ENCODE data around the gene CGB3.

The CGB3 gene

DNA sequence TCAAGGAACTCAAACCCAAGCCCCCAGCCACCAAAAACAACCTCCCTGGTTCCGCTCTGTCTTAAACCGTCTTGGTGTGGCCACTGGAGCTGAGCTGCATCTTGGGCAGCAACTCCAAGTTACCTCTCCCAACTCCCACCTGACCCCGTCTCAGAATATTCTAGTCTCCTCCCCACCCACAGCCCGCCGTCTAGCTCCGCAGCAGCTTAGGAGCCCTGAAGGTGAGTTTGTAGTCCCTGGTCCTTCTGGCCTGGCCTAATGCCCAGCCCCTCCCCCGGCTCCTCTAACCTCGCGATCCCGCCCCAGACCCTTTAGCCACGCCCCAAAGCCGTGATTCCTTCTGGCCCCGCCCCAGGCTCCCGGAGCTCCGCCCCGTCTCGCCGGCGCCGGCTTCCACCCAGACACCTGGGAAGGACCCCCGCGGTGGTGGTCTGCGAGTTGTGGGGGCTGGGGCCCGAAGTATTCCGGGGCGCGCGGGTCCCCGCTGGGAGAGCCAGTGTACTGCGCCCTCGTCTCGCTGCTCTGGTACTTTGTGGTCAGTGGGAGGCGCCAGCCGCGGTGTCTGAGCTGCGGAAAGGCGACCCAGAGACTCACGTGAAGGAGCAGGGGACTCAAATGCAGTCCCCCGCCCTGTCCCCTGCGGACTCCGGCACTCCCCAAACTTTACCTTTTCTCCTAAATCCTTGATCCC is 4.7 kb downstream of the CGB3 start:
- H3K4me1 ChIP-seq (ENCODE audit: control insufficient read depth, insufficient read depth, low read length): peaks cover 8% of the 10 kb centered on the region
- no peak overlapping the region for H3K27ac ChIP-seq (ENCODE audit: extremely low read depth, low read depth, low read length)
- ChIA-PET CTCF (interaction anchor here (0.6 to 3.1 kb wide), 13 partner anchors 11 to 111 kb away, joined by 3 to 26 read pairs (median 5); partner anchors contain the start of genes GYS1 and RUVBL2), POLR2A (interaction anchor here (1.0 to 3.4 kb wide), 5 partner anchors 20 to 48 kb away, joined by 3 to 20 read pairs (median 5); partner anchors contain the start of genes GYS1 and RUVBL2)
- peaks cover 3 to 21% of the 10 kb centered on the region in 2 experiments; a peak in 2 of 3 replicates for H3K36me3 ChIP-seq (ENCODE audit: control insufficient read depth in 2 of 2, insufficient read depth in 1 of 2, low read length in 2 of 2)
- H3K4me3 ChIP-seq (ENCODE audit: low read depth, low read length): no peak overlapping the region
- H3K9me3 ChIP-seq (ENCODE audit: control insufficient read depth, insufficient read depth, low read depth, low read length): no peaks in the 10 kb centered on the region
- TF ChIP-seq ZNF768 (tag by site-specific recombination; IDR thresholded peaks at IDR 0.05): no peak
- no peak for TF ChIP-seq ZNF639 (tag by site-specific recombination; IDR thresholded peaks at IDR 0.05)
- TF ChIP-seq KLF1 (tag by site-specific recombination; IDR thresholded peaks at IDR 0.05): peak; percentile 28; the same call in 1 of the 2 replicates
- TF ChIP-seq WT1 (tag by site-specific recombination; IDR thresholded peaks at IDR 0.05): no peak
- no peak for TF ChIP-seq ZNF202 (tag by site-specific recombination; IDR thresholded peaks at IDR 0.05; ENCODE audit: borderline replicate concordance)
- TF ChIP-seq ZNF837 (tag by site-specific recombination; IDR thresholded peaks at IDR 0.05): no peak
- TF ChIP-seq ZNF302 (tag by site-specific recombination; IDR thresholded peaks at IDR 0.05; ENCODE audit: low read depth): no peak
- TF ChIP-seq ZNF629 (tag by site-specific recombination; IDR thresholded peaks at IDR 0.05): no peak
- TF ChIP-seq ZNF394 (tag by site-specific recombination; IDR thresholded peaks at IDR 0.05; ENCODE audit: borderline replicate concordance): no peak
- no peak for TF ChIP-seq ZXDB (tag by site-specific recombination; IDR thresholded peaks at IDR 0.05)
- TF ChIP-seq CTCF (tag by site-specific recombination; IDR thresholded peaks at IDR 0.05): peak; percentile 33; the same call in 1 of the 2 replicates
- TF ChIP-seq ZNF133 (tag by site-specific recombination; IDR thresholded peaks at IDR 0.05): no peak
- no peak for TF ChIP-seq ZBTB7A (tag by site-specific recombination; IDR thresholded peaks at IDR 0.05; ENCODE audit: low read depth)
- TF ChIP-seq SP2 (tag by site-specific recombination; IDR thresholded peaks at IDR 0.05): peak; percentile 44; the same call in 1 of the 2 replicates
- TF ChIP-seq ZNF785 (tag by site-specific recombination; IDR thresholded peaks at IDR 0.05): no peak
- no peak for TF ChIP-seq ZNF184 (tag by site-specific recombination; IDR thresholded peaks at IDR 0.05)
- TF ChIP-seq ZNF621 (tag by site-specific recombination; IDR thresholded peaks at IDR 0.05): no peak
- no peak for TF ChIP-seq ZNF626 (tag by site-specific recombination; IDR thresholded peaks at IDR 0.05)
- TF ChIP-seq ZFP69B (tag by site-specific recombination; IDR thresholded peaks at IDR 0.05): no peak
- TF ChIP-seq SCRT2 (tag by site-specific recombination; IDR thresholded peaks at IDR 0.05): no peak
- no peak for TF ChIP-seq ZNF16 (tag by site-specific recombination; IDR thresholded peaks at IDR 0.05; ENCODE audit: low read depth)
- TF ChIP-seq, protein P1, sequence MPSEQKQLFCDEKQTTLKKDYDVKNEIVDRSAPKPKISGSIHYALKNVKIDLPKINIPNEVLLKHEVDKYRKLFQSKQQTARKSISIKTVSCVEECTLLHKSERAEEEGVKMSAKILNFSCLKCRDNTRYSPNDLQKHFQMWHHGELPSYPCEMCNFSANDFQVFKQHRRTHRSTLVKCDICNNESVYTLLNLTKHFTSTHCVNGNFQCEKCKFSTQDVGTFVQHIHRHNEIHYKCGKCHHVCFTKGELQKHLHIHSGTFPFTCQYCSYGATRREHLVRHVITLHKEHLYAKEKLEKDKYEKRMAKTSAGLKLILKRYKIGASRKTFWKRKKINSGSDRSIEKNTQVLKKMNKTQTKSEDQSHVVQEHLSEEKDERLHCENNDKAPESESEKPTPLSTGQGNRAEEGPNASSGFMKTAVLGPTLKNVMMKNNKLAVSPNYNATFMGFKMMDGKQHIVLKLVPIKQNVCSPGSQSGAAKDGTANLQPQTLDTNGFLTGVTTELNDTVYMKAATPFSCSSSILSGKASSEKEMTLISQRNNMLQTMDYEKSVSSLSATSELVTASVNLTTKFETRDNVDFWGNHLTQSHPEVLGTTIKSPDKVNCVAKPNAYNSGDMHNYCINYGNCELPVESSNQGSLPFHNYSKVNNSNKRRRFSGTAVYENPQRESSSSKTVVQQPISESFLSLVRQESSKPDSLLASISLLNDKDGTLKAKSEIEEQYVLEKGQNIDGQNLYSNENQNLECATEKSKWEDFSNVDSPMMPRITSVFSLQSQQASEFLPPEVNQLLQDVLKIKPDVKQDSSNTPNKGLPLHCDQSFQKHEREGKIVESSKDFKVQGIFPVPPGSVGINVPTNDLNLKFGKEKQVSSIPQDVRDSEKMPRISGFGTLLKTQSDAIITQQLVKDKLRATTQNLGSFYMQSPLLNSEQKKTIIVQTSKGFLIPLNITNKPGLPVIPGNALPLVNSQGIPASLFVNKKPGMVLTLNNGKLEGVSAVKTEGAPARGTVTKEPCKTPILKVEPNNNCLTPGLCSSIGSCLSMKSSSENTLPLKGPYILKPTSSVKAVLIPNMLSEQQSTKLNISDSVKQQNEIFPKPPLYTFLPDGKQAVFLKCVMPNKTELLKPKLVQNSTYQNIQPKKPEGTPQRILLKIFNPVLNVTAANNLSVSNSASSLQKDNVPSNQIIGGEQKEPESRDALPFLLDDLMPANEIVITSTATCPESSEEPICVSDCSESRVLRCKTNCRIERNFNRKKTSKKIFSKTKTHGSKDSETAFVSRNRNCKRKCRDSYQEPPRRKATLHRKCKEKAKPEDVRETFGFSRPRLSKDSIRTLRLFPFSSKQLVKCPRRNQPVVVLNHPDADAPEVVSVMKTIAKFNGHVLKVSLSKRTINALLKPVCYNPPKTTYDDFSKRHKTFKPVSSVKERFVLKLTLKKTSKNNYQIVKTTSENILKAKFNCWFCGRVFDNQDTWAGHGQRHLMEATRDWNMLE (tag by site-specific recombination; conservative IDR thresholded peaks at IDR 0.05; ENCODE audit: low read depth): no peak
- TF ChIP-seq SP3 (tag by site-specific recombination; IDR thresholded peaks at IDR 0.05): peak; percentile 39; the same call in 1 of the 2 replicates
- TF ChIP-seq PATZ1 (tag by site-specific recombination; IDR thresholded peaks at IDR 0.05): 0 out of 2 replicates have a peak, but pooled peaks have one; percentile 15
- TF ChIP-seq ZNF19 (tag by site-specific recombination; IDR thresholded peaks at IDR 0.05; ENCODE audit: low read depth): no peak
- TF ChIP-seq, protein P2, sequence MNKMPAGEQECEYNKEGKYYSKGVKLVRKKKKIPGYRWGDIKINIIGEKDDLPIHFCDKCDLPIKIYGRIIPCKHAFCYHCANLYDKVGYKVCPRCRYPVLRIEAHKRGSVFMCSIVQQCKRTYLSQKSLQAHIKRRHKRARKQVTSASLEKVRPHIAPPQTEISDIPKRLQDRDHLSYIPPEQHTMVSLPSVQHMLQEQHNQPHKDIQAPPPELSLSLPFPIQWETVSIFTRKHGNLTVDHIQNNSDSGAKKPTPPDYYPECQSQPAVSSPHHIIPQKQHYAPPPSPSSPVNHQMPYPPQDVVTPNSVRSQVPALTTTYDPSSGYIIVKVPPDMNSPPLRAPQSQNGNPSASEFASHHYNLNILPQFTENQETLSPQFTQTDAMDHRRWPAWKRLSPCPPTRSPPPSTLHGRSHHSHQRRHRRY (tag by site-specific recombination; IDR thresholded peaks at IDR 0.05): no peak
- no peak for TF ChIP-seq ZNF157 (tag by site-specific recombination; IDR thresholded peaks at IDR 0.05)

Measured in HEK293 (cell line).